H1 (cell line): ENCODE measurements around the gene GADD45A. TPM values are rescaled to one million over a fixed set of nuclear protein-coding genes. Genes with fewer than 3 reads are reported as not detected.

Experiments used
- CTCF ChIA-PET: fragments of 300-600 bp; sonication (Branson Sonifier 250); formaldehyde crosslinking; loops from one replicate; lab custom pipeline; 2021; ENCODE audit not compliant: partially characterized antibody; lab: Charles Lee
- POLR2A ChIA-PET: fragments of 300-600 bp; sonication (Branson Sonifier 250); formaldehyde crosslinking; loops from one replicate; lab custom pipeline; 2021; ENCODE audit warnings: inconsistent platforms; ENCODE audit not compliant: partially characterized antibody; lab: Charles Lee
- DNase-seq, 2 experiments: peaks; one replicate each; pipeline versions ENCODE4 v3.0.0 to v3.0.0-alpha.2; 2010 to 2022; ENCODE audit warnings: low spot score in 2 of 2, low read depth in 1 of 2, mixed read lengths in 1 of 2
- FAIRE-seq: peaks from 2 replicates; lab custom pipeline; 2011; peaks lifted over from hg19 to GRCh38; lab: Jason Lieb, UNC
- H2AFZ ChIP-seq: 2 replicates; pipeline ENCODE4 v1.8.1; 2012; ENCODE audit warnings: low read length, inconsistent platforms
- H2AK5ac ChIP-seq: 2 replicates; pipeline ENCODE4 v1.6.1; 2013; ENCODE audit warnings: low read depth, low read length
- H2BK120ac ChIP-seq: replicated peaks from 2 replicates; pipeline ENCODE3; 2013; ENCODE audit warnings: low read depth, low read length, inconsistent platforms
- H2BK12ac ChIP-seq: 2 replicates; pipeline ENCODE4 v1.6.1; 2013; ENCODE audit warnings: low read depth, low read length
- H2BK15ac ChIP-seq: 2 replicates; pipeline ENCODE4 v1.6.1; 2013; ENCODE audit warnings: low read length
- H2BK20ac ChIP-seq: 2 replicates; pipeline ENCODE4 v1.6.1; 2013; ENCODE audit warnings: low read length
- H2BK5ac ChIP-seq: 2 replicates; pipeline ENCODE4 v1.6.1; 2013; ENCODE audit warnings: low read depth, low read length
- H3K14ac ChIP-seq: 2 replicates; pipeline ENCODE4 v1.6.1; 2013; ENCODE audit warnings: inconsistent platforms; ENCODE audit not compliant: insufficient read length
- H3K18ac ChIP-seq: 2 replicates; pipeline ENCODE4 v1.6.1; 2013; ENCODE audit warnings: low read length; ENCODE audit errors: extremely low read depth
- H3K23ac ChIP-seq: 2 replicates; pipeline ENCODE4 v1.6.1; 2013; ENCODE audit warnings: inconsistent platforms; ENCODE audit not compliant: insufficient read length
- H3K23me2 ChIP-seq: 2 replicates; pipeline ENCODE4 v1.6.1; 2013; ENCODE audit warnings: low read depth, low read length
- H3K27ac ChIP-seq: 2 replicates; pipeline ENCODE4 v1.6.1; 2011; ENCODE audit warnings: low read depth, low read length, inconsistent platforms
- H3K27me3 ChIP-seq, 4 experiments: replicated peaks in 1 of 4; 1 replicate in 1 of 4; 2 replicates in 3 of 4; pipeline versions ENCODE4 v1.6.1 to v1.8.1; 2011 to 2013; ENCODE audit warnings: low read length in 3 of 4, mild to moderate bottlenecking in 3 of 4, inconsistent platforms in 2 of 4, mixed read lengths in 2 of 4, moderate library complexity in 1 of 4; ENCODE audit not compliant: control insufficient read depth in 3 of 4, insufficient read depth in 3 of 4; ENCODE audit errors: extremely low read depth in 1 of 4
- H3K36me3 ChIP-seq, 4 experiments: 2 replicates each; pipeline versions ENCODE4 v1.6.1 to v1.8.1; 2011 to 2013; ENCODE audit warnings: mild to moderate bottlenecking in 4 of 4, low read length in 3 of 4, moderate library complexity in 2 of 4, control low read depth in 1 of 4, inconsistent platforms in 1 of 4; ENCODE audit not compliant: insufficient read depth in 4 of 4, control insufficient read depth in 2 of 4
- H3K4ac ChIP-seq: replicated peaks from 2 replicates; pipeline ENCODE3; 2013; ENCODE audit warnings: low read length, low read depth, mixed read lengths, inconsistent platforms; ENCODE audit not compliant: insufficient read length
- H3K4me1 ChIP-seq, 4 experiments: replicated peaks in 1 of 4; 1 replicate in 1 of 4; 2 replicates in 3 of 4; pipeline versions ENCODE4 v1.6.1 to v1.8.1; 2011 to 2013; ENCODE audit warnings: low read length in 3 of 4, inconsistent platforms in 2 of 4, mixed read lengths in 1 of 4; ENCODE audit not compliant: insufficient read depth in 4 of 4, control insufficient read depth in 3 of 4
- H3K4me2 ChIP-seq, 2 experiments: 2 replicates each; pipeline versions ENCODE4 v1.6.1 to v1.8.1; 2011 to 2013; ENCODE audit warnings: low read depth in 2 of 2, low read length in 2 of 2, control low read depth in 1 of 2, inconsistent platforms in 1 of 2, mild to moderate bottlenecking in 1 of 2; ENCODE audit not compliant: insufficient read depth in 1 of 2
- H3K4me3 ChIP-seq, 4 experiments: fragments of 200-600, 300-600 bp in 1 of 4; sonication (generic), shearing (Covaris generic), sonication (Bioruptor Twin) in 1 of 4; 2 replicates each; pipeline versions ENCODE4 v1.5.1 to v1.8.1; 2011 to 2016; ENCODE audit warnings: low read length in 4 of 4, low read depth in 3 of 4, control low read depth in 2 of 4, inconsistent platforms in 2 of 4, mild to moderate bottlenecking in 2 of 4, mixed read lengths in 1 of 4, moderate library complexity in 1 of 4; ENCODE audit not compliant: insufficient read depth in 2 of 4; ENCODE audit errors: extremely low read depth in 1 of 4
- H3K56ac ChIP-seq: replicated peaks from 2 replicates; pipeline ENCODE3; 2013; ENCODE audit warnings: low read depth, mild to moderate bottlenecking, mixed read lengths, low read length, inconsistent platforms; ENCODE audit not compliant: insufficient read length
- H3K79me1 ChIP-seq: 2 replicates; pipeline ENCODE4 v1.6.1; 2013; ENCODE audit warnings: low read depth, low read length, control low read depth
- H3K79me2 ChIP-seq, 2 experiments: 2 replicates each; pipeline versions ENCODE4 v1.6.1 to v1.8.1; 2012 to 2013; ENCODE audit warnings: low read length in 2 of 2, mild to moderate bottlenecking in 2 of 2, inconsistent platforms in 1 of 2; ENCODE audit not compliant: insufficient read depth in 2 of 2, control insufficient read depth in 1 of 2
- H3K9ac ChIP-seq, 4 experiments: replicated peaks in 1 of 4; 1 replicate in 1 of 4; 2 replicates in 3 of 4; pipeline versions ENCODE4 v1.6.1 to v1.8.1; 2011 to 2013; ENCODE audit warnings: low read depth in 3 of 4, low read length in 3 of 4, control low read depth in 2 of 4, mild to moderate bottlenecking in 2 of 4, moderate library complexity in 2 of 4, inconsistent platforms in 1 of 4; ENCODE audit errors: extremely low read depth in 1 of 4
- H3K9me3 ChIP-seq, 2 experiments: 2 replicates each; pipeline versions ENCODE4 v1.6.1 to v1.8.1; 2012 to 2013; ENCODE audit warnings: mild to moderate bottlenecking in 2 of 2, moderate library complexity in 2 of 2, control low read depth in 1 of 2, inconsistent platforms in 1 of 2, low read depth in 1 of 2, low read length in 1 of 2, mixed read lengths in 1 of 2; ENCODE audit not compliant: insufficient read depth in 2 of 2
- H4K20me1 ChIP-seq, 2 experiments: replicated peaks in 1 of 2; 2 replicates each; pipeline versions ENCODE3 to v1.8.1; 2011 to 2013; ENCODE audit warnings: inconsistent platforms in 2 of 2, low read length in 2 of 2, mild to moderate bottlenecking in 1 of 2; ENCODE audit not compliant: insufficient read depth in 2 of 2, control insufficient read depth in 1 of 2
- H4K5ac ChIP-seq: 2 replicates; pipeline ENCODE4 v1.6.1; 2013; ENCODE audit warnings: low read length, low read depth, mixed read lengths, inconsistent platforms; ENCODE audit not compliant: insufficient read length
- H4K8ac ChIP-seq: 2 replicates; pipeline ENCODE4 v1.8.0; 2013; ENCODE audit warnings: mild to moderate bottlenecking, moderate library complexity, low read length, inconsistent platforms; ENCODE audit not compliant: insufficient read depth; ENCODE audit errors: extremely low read depth
- H4K91ac ChIP-seq: replicated peaks from 2 replicates; pipeline ENCODE3; 2013; ENCODE audit warnings: low read length, mixed read lengths, inconsistent platforms; ENCODE audit not compliant: insufficient read length
- CREB1 ChIP-seq: IDR thresholded peaks from 2 replicates; pipeline ENCODE4 v1.6.1; 2012; ENCODE audit warnings: inconsistent platforms
- FOSL1 ChIP-seq: IDR thresholded peaks from 2 replicates; pipeline ENCODE4 v1.6.1; 2011; ENCODE audit warnings: mild to moderate bottlenecking, low read depth, low read length, moderate library complexity; ENCODE audit not compliant: insufficient read depth
- JUN ChIP-seq: IDR thresholded peaks from 2 replicates; pipeline ENCODE4 v1.6.1; 2011; ENCODE audit warnings: low read depth, mild to moderate bottlenecking, improper control_type of control experiment, low read length
- NANOG ChIP-seq: IDR thresholded peaks from 2 replicates; pipeline ENCODE4 v1.6.1; 2011; ENCODE audit warnings: low read length, low read depth, mild to moderate bottlenecking, inconsistent platforms; ENCODE audit not compliant: insufficient read depth, poor library complexity, severe bottlenecking
- RBBP5 ChIP-seq: IDR thresholded peaks from 2 replicates; pipeline ENCODE4 v1.7.1; 2012; ENCODE audit warnings: low read depth, mild to moderate bottlenecking, inconsistent platforms, low read length, moderate library complexity, borderline replicate concordance
- SP1 ChIP-seq: IDR thresholded peaks from 2 replicates; pipeline ENCODE4 v1.6.1; 2011; ENCODE audit warnings: low read depth, low read length
- SP2 ChIP-seq: IDR thresholded peaks from 2 replicates; pipeline ENCODE4 v1.6.1; 2012; ENCODE audit warnings: mild to moderate bottlenecking, low read length, inconsistent platforms
- SRF ChIP-seq: IDR thresholded peaks from 2 replicates; pipeline ENCODE4 v1.6.1; 2011; ENCODE audit warnings: mild to moderate bottlenecking, low read depth, low read length, moderate library complexity
- SUZ12 ChIP-seq: fragments of 200-600 bp; sonication (generic); IDR thresholded peaks from 2 replicates; pipeline ENCODE4 v1.6.1; 2012; ENCODE audit warnings: mild to moderate bottlenecking, inconsistent platforms, low read length, moderate library complexity, mixed read lengths
- TEAD4 ChIP-seq: IDR thresholded peaks from 2 replicates; pipeline ENCODE4 v1.6.1; 2012; ENCODE audit warnings: low read depth, low read length, inconsistent platforms, mixed read lengths
- WGBS, 2 experiments: shearing (Covaris generic) in 1 of 2; methylation state at CpG; one replicate each; pipeline versions ENCODE4 v1.1.6 to v1.1.7; 2013 to 2015; ENCODE audit warnings: low lambda C conversion rate in 2 of 2, mixed read lengths in 2 of 2, inconsistent platforms in 1 of 2, low coverage in 1 of 2, missing lambda C conversion rate in 1 of 2; ENCODE audit not compliant: insufficient replicate concordance in 2 of 2, insufficient coverage in 1 of 2, insufficient read length in 1 of 2; ENCODE audit errors: extremely low coverage in 1 of 2, missing lambda C conversion rate in 1 of 2; 5-methylcytosine and 5-hydroxymethylcytosine counted together
- polyA plus RNA-seq, 7 experiments: library from polyadenylated mRNA; depleted of rRNA in 3 of 7; stranded (reverse) in 5 of 7; unstranded in 2 of 7; fragments of >200 nt in 5 of 7; fragments of 200-250 nt in 2 of 7; gene quantifications; 1 replicate in 5 of 7; 2 replicates in 1 of 7; 4 replicates in 1 of 7; pipeline versions ENCODE4 v1.2.1 to v1.2.3, GENCODE V29; 2011 to 2013; ENCODE audit warnings: missing spikeins in 2 of 7, mixed read lengths in 2 of 7
- total RNA-seq: library from RNA; stranded (reverse); fragmentation: NEBNext Ultra II Directional; extraction: Animal tissue kit (Norgen Biotek cat#: 25700); gene quantifications from 2 replicates; pipeline ENCODE4 v1.2.1, GENCODE V29; 2021
- TF ChIP-seq, protein P1 (sequence below): IDR thresholded peaks from 2 replicates; pipeline ENCODE4 v1.6.1; 2012; ENCODE audit warnings: inconsistent platforms

Gene GADD45A
- total and polyA plus RNA-seq, 2 of the 8 experiments (the other 6 are each of a cell fraction or from before 2014, with no cell fraction given) = 7.6 to 15.6 TPM

DNA sequence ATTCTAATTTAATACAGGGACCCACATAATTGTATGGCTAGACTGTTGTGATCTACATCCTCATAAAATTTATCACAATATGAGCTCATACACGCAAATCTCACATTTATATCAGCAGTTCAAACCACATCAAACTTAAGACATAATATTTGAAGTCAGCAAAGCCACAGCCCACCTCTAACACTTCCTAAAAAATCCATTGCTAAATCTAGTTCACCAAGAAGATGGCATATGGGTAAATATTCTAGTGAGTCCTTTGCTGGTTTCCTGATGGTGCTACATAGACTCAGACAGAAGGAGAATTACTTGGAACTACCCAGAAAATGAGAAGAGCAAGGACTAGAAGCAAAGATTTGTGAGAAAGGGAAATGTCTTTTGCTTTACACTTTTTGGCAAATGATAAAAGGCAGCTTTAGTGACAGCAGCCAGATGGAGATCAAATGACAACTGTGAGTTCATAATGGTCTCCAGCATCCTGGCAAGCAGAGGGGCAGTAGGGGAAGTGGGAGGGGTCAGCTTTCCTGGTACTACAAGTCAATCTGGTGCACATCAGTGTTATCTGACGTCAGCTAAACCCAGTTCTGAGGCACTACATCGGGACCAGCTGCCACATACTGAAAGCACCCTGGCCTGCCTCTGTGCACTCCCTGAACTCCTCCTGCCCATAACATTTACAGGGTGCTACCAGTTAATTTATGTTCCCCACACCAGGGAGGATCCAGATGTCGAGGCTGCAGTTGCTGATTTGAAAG lies 10.6 kb upstream of the GADD45A start:
- CTCF ChIA-PET = interaction anchor here (0.6 to 5.0 kb wide), 17 partner anchors 8 to 745 kb away, joined by 3 to 29 read pairs (median 4); partner anchors contain the start of gene GADD45A
- 70% methylated on average over 4 of the region's 4 CpGs; no CpG with 5 or more reads in 1 of the 2 experiments for WGBS, 2 experiments
- H2AFZ ChIP-seq = 0 out of 2 replicates have a peak overlapping the region, but pooled peaks have one; percentile 42
- H3K18ac ChIP-seq = no peak overlapping the region
- no peak overlapping the region for H2AK5ac ChIP-seq
- FAIRE-seq = no peak
- no peak overlapping the region for H3K56ac ChIP-seq
- H3K9me3 ChIP-seq = no peaks in the 10 kb centered on the region
- H4K91ac ChIP-seq = no peak overlapping the region
- H2BK5ac ChIP-seq = no peak overlapping the region
- POLR2A ChIA-PET = interaction anchor here (0.7 to 7.3 kb wide), 2 partner anchors 11 to 22 kb away, joined by 3 to 34 read pairs; partner anchors contain the start of gene GADD45A
- no peak overlapping the region for H4K8ac ChIP-seq
- H2BK20ac ChIP-seq = no peak overlapping the region
- H3K14ac ChIP-seq = no peak overlapping the region
- H3K79me1 ChIP-seq = no peaks in the 10 kb centered on the region
- H4K5ac ChIP-seq = no peak overlapping the region
- DNase-seq = no peak
- H3K4ac ChIP-seq = no peak overlapping the region
- H3K79me2 ChIP-seq = no peaks in the 10 kb centered on the region
- no peaks in the 10 kb centered on the region; the same call in 1 of the 2 replicates for H3K23me2 ChIP-seq
- H3K4me3 ChIP-seq = no peak overlapping the region
- H3K27me3 ChIP-seq = no peaks in the 10 kb centered on the region
- no peak overlapping the region for H2BK12ac ChIP-seq
- H4K20me1 ChIP-seq = no peaks in the 10 kb centered on the region
- no peaks in the 10 kb centered on the region for H3K4me1 ChIP-seq
- H2BK15ac ChIP-seq = no peak overlapping the region
- H2BK120ac ChIP-seq = no peak overlapping the region
- no peaks in the 10 kb centered on the region for H3K36me3 ChIP-seq
- H3K27ac ChIP-seq = no peak overlapping the region
- H3K4me2 ChIP-seq = no peak overlapping the region
- H3K9ac ChIP-seq = no peak overlapping the region
- no peak overlapping the region for H3K23ac ChIP-seq
- TF ChIP-seq SRF (no peak), SUZ12 (no peak), TEAD4 (no peak), SP2 (no peak), FOSL1 (no peak), RBBP5 (no peak), NANOG (no peak), SP1 (no peak), CREB1 (no peak), JUN (no peak)
- TF ChIP-seq, protein P1, sequence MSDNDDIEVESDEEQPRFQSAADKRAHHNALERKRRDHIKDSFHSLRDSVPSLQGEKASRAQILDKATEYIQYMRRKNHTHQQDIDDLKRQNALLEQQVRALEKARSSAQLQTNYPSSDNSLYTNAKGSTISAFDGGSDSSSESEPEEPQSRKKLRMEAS = no peak
